SK-N-SH treated with all-trans-retinoic acid at 6 μM for 48 hours (cell line): ENCODE results near the gene EPHX1.

Source experiments
- ATAC-seq: fragments of 200-7000 bp; cut with Tn5 transposase; 3 replicates; pipeline ENCODE4 v1.9.1; 2020; ENCODE audit warnings: mild to moderate bottlenecking, moderate library complexity
- ARNTL ChIP-seq: fragments of 450-650 bp; formaldehyde crosslinking; IDR thresholded peaks from 2 replicates; pipeline ENCODE4 v1.5.0; 2020; ENCODE audit warnings: low read depth, mild to moderate bottlenecking, moderate library complexity, borderline replicate concordance
- BACH2 ChIP-seq: fragments of 250-450 bp; sonication (Bioruptor Pico); IDR thresholded peaks from 2 replicates; pipeline ENCODE4 v1.9.0; 2021; ENCODE audit warnings: mild to moderate bottlenecking, borderline replicate concordance
- CREB5 ChIP-seq: fragments of 250-450 bp; sonication (Bioruptor Pico); IDR thresholded peaks from 2 replicates; pipeline ENCODE4 v1.5.1; 2020; ENCODE audit warnings: low read depth, mild to moderate bottlenecking, moderate library complexity
- CSDC2 ChIP-seq: fragments of 250-450 bp; sonication (Bioruptor Pico); IDR thresholded peaks from 2 replicates; pipeline ENCODE4 v1.5.0; 2020; ENCODE audit warnings: mild to moderate bottlenecking, moderate library complexity
- ESRRG ChIP-seq: fragments of 250-450 bp; sonication (Bioruptor Pico); IDR thresholded peaks from 2 replicates; pipeline ENCODE4 v1.6.1; 2021; ENCODE audit warnings: mild to moderate bottlenecking
- GLIS3 ChIP-seq: fragments of 250-450 bp; sonication (Bioruptor Pico); IDR thresholded peaks from 2 replicates; pipeline ENCODE4 v1.5.0; 2020; ENCODE audit warnings: mild to moderate bottlenecking, moderate library complexity
- ISL1 ChIP-seq: fragments of 250-450 bp; sonication (Bioruptor Pico); IDR thresholded peaks from 2 replicates; pipeline ENCODE4 v2.1.2; 2022; ENCODE audit warnings: mild to moderate bottlenecking, moderate library complexity
- OSR1 ChIP-seq: fragments of 250-450 bp; sonication (Bioruptor Pico); IDR thresholded peaks from 2 replicates; pipeline ENCODE4 v1.8.0; 2022; ENCODE audit warnings: moderate library complexity, mild to moderate bottlenecking, inconsistent platforms
- PATZ1 ChIP-seq: fragments of 250-450 bp; sonication (Bioruptor Pico); IDR thresholded peaks from 2 replicates; pipeline ENCODE4 v1.8.0; 2020; ENCODE audit warnings: mild to moderate bottlenecking, moderate library complexity, borderline replicate concordance
- PPARA ChIP-seq: fragments of 250-450 bp; sonication (Bioruptor Pico); IDR thresholded peaks from 2 replicates; pipeline ENCODE4 v1.5.0; 2020; ENCODE audit warnings: mild to moderate bottlenecking, borderline replicate concordance
- RARB ChIP-seq: fragments of 250-450 bp; sonication (Bioruptor Pico); IDR thresholded peaks from 2 replicates; pipeline ENCODE4 v1.8.0; 2021; ENCODE audit warnings: mild to moderate bottlenecking, moderate library complexity
- SNAI2 ChIP-seq: fragments of 250-450 bp; sonication (Bioruptor Pico); IDR thresholded peaks from 2 replicates; pipeline ENCODE4 v1.5.0; 2020; ENCODE audit warnings: mild to moderate bottlenecking, moderate library complexity
- TCF4 ChIP-seq: fragments of 250-450 bp; sonication (Bioruptor Pico); IDR thresholded peaks from 2 replicates; pipeline ENCODE4 v1.8.0; 2021; ENCODE audit warnings: mild to moderate bottlenecking, moderate library complexity, borderline replicate concordance
- TOX ChIP-seq: fragments of 250-450 bp; sonication (Bioruptor Pico); IDR thresholded peaks from 2 replicates; pipeline ENCODE4 v1.8.0; 2021; ENCODE audit warnings: mild to moderate bottlenecking, moderate library complexity, borderline replicate concordance
- TSHZ2 ChIP-seq: fragments of 250-450 bp; sonication (Bioruptor Pico); IDR thresholded peaks from 2 replicates; pipeline ENCODE4 v1.5.0; 2020; ENCODE audit warnings: mild to moderate bottlenecking, moderate library complexity
- ZC3H10 ChIP-seq: fragments of 250-450 bp; sonication (Bioruptor Pico); IDR thresholded peaks from 2 replicates; pipeline ENCODE4 v1.5.1; 2021; ENCODE audit warnings: mild to moderate bottlenecking, moderate library complexity
- ZFP30 ChIP-seq: fragments of 450-650 bp; formaldehyde crosslinking; IDR thresholded peaks from 2 replicates; pipeline ENCODE4 v1.5.0; 2022; ENCODE audit warnings: mild to moderate bottlenecking, moderate library complexity
- ZNF565 ChIP-seq: fragments of 450-650 bp; formaldehyde crosslinking; conservative IDR thresholded peaks from 2 replicates; pipeline ENCODE4 v1.5.0; 2020; ENCODE audit warnings: low read depth, mild to moderate bottlenecking, moderate library complexity
- ZNF70 ChIP-seq: fragments of 450-650 bp; formaldehyde crosslinking; IDR thresholded peaks from 2 replicates; pipeline ENCODE4 v1.5.0; 2020; ENCODE audit warnings: mild to moderate bottlenecking, moderate library complexity
- ZNF8 ChIP-seq: fragments of 450-650 bp; formaldehyde crosslinking; IDR thresholded peaks from 2 replicates; pipeline ENCODE4 v1.5.0; 2020; ENCODE audit warnings: mild to moderate bottlenecking, moderate library complexity
- TF ChIP-seq, protein P1 (sequence below): fragments of 250-450 bp; sonication (Bioruptor Pico); IDR thresholded peaks from 2 replicates; pipeline ENCODE4 v1.8.0; 2021; ENCODE audit warnings: low read depth, mild to moderate bottlenecking, moderate library complexity, borderline replicate concordance
- TF ChIP-seq, protein P2 (sequence below): fragments of 250-450 bp; sonication (Bioruptor Pico); IDR thresholded peaks from 2 replicates; pipeline ENCODE4 v1.5.1; 2021; ENCODE audit warnings: mild to moderate bottlenecking, moderate library complexity

The EPHX1 gene

GRCh38 chr1:225844236-225845061 lies 34.5 kb downstream of the EPHX1 start:
- TF ChIP-seq TOX (CRISPR knock-in tag) (no peak), BACH2 (CRISPR knock-in tag) (no peak), ZNF70 (CRISPR knock-in tag) (no peak), ZNF565 (CRISPR knock-in tag) (no peak), RARB (CRISPR knock-in tag) (no peak), PPARA (CRISPR knock-in tag) (no peak), CSDC2 (CRISPR knock-in tag) (no peak), ARNTL (CRISPR knock-in tag) (no peak), SNAI2 (CRISPR knock-in tag) (no peak), ZFP30 (CRISPR knock-in tag) (no peak), ISL1 (no peak), OSR1 (CRISPR knock-in tag) (no peak), ESRRG (no peak)
- TF ChIP-seq, protein P1, sequence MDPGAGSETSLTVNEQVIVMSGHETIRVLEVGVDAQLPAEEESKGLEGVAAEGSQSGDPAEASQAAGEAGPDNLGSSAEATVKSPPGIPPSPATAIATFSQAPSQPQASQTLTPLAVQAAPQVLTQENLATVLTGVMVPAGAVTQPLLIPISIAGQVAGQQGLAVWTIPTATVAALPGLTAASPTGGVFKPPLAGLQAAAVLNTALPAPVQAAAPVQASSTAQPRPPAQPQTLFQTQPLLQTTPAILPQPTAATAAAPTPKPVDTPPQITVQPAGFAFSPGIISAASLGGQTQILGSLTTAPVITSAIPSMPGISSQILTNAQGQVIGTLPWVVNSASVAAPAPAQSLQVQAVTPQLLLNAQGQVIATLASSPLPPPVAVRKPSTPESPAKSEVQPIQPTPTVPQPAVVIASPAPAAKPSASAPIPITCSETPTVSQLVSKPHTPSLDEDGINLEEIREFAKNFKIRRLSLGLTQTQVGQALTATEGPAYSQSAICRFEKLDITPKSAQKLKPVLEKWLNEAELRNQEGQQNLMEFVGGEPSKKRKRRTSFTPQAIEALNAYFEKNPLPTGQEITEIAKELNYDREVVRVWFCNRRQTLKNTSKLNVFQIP, result no peak
- TF ChIP-seq, protein P2, sequence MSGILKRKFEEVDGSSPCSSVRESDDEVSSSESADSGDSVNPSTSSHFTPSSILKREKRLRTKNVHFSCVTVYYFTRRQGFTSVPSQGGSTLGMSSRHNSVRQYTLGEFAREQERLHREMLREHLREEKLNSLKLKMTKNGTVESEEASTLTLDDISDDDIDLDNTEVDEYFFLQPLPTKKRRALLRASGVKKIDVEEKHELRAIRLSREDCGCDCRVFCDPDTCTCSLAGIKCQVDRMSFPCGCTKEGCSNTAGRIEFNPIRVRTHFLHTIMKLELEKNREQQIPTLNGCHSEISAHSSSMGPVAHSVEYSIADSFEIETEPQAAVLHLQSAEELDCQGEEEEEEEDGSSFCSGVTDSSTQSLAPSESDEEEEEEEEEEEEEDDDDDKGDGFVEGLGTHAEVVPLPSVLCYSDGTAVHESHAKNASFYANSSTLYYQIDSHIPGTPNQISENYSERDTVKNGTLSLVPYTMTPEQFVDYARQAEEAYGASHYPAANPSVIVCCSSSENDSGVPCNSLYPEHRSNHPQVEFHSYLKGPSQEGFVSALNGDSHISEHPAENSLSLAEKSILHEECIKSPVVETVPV (CRISPR knock-in tag), result no peak

GRCh38 chr1:225845097-225845496 lies 35.2 kb downstream of the EPHX1 start:
- ATAC-seq, result no peak
- TF ChIP-seq CSDC2 (CRISPR knock-in tag) (no peak), ZFP30 (CRISPR knock-in tag) (no peak), TCF4 (no peak), ZNF565 (CRISPR knock-in tag) (no peak), PATZ1 (CRISPR knock-in tag) (no peak), ZC3H10 (no peak), TSHZ2 (no peak), RARB (CRISPR knock-in tag) (no peak), CREB5 (no peak), BACH2 (CRISPR knock-in tag) (no peak), ZNF70 (CRISPR knock-in tag) (no peak), ZNF8 (CRISPR knock-in tag) (no peak), ESRRG (no peak), ARNTL (CRISPR knock-in tag) (no peak), GLIS3 (CRISPR knock-in tag) (no peak), PPARA (CRISPR knock-in tag) (no peak), OSR1 (CRISPR knock-in tag) (no peak), SNAI2 (CRISPR knock-in tag) (no peak)

More at GRCh38 chr1:225844236-225845061, 34.5 kb downstream of the EPHX1 start:
- ATAC-seq, result no peak
